Skeletal muscle tissue (tissue), 4 donors: ENCODE data around the gene JOSD1. TPM values are rescaled to one million over a fixed set of nuclear protein-coding genes. Genes with fewer than 3 reads are reported as not detected.
A peak's percentile ranks its signal among the peaks of the same experiment; 100 is the strongest.
"Not testable (repeated sequence)": the region's sequence is repeated elsewhere in the genome, so short reads cannot be mapped to it uniquely, and the experiment has no call there.

Source experiments
- H3K27ac ChIP-seq: one replicate; pipeline ENCODE4 v1.7.0; 2013; ENCODE audit warnings: mild to moderate bottlenecking, low read depth, low read length, inconsistent platforms
- H3K27me3 ChIP-seq, 3 donors: one replicate each; pipeline ENCODE4 v1.7.0; 2013; ENCODE audit warnings: low read length in 3 of 3; ENCODE audit not compliant: control insufficient read depth in 3 of 3, insufficient read depth in 3 of 3
- H3K36me3 ChIP-seq, 3 donors: one replicate each; pipeline ENCODE4 v1.7.0; 2013; ENCODE audit warnings: low read length in 3 of 3; ENCODE audit not compliant: control insufficient read depth in 3 of 3, insufficient read depth in 3 of 3
- H3K4me1 ChIP-seq, 3 donors: one replicate each; pipeline ENCODE4 v1.7.0; 2013; ENCODE audit warnings: low read length in 3 of 3, mild to moderate bottlenecking in 3 of 3; ENCODE audit not compliant: control insufficient read depth in 3 of 3, insufficient read depth in 3 of 3
- H3K4me3 ChIP-seq, 3 donors: one replicate each; pipeline ENCODE4 v1.7.0; 2013; ENCODE audit warnings: low read length in 3 of 3
- H3K9ac ChIP-seq, 3 donors: one replicate each; pipeline ENCODE4 v1.7.0; 2013; ENCODE audit warnings: low read length in 3 of 3, mild to moderate bottlenecking in 3 of 3, moderate library complexity in 2 of 3, low read depth in 1 of 3
- H3K9me3 ChIP-seq, 3 donors: one replicate each; pipeline ENCODE4 v1.7.0; 2013; ENCODE audit warnings: low read length in 3 of 3; ENCODE audit not compliant: control insufficient read depth in 3 of 3
- total RNA-seq: library from RNA; depleted of rRNA; stranded (reverse); fragments of >200 nt; gene quantifications from one replicate; pipeline ENCODE4 v1.2.3, GENCODE V29; 2014
- donor health status: Osteomylitis.

The JOSD1 gene
- total RNA-seq, 1 donor from 2014 or later = 25.1 TPM

GRCh38 chr22:38657045-38657909 lies 43.5 kb downstream of the JOSD1 start:
- Histone ChIP-seq H3K27me3 (no peaks in the 10 kb centered on the region), H3K4me1 (peaks cover 13 to 14% (median 14%) of the 10 kb centered on the region in 3 donors), H3K36me3 (no peaks in the 10 kb centered on the region)

GRCh38 chr22:38656256-38657044 lies 44.3 kb downstream of the JOSD1 start, which contains the start of the genes CBY1 and FAM227A:
Gene CBY1 (plus strand): TSS chr22:38656638. CDS start chr22:38668055, 11,417 bp downstream.
Gene FAM227A (minus strand): TSS chr22:38656392. CDS start chr22:38650168, 6,224 bp downstream.
- H3K9me3 ChIP-seq = no peaks in the 10 kb centered on the region
- peak within 1 kb of the TSS; percentile 93 for H3K27ac ChIP-seq
- peak within 1 kb of the TSS; percentile 94 to 97 (median 96) for H3K9ac ChIP-seq
- H3K4me1 ChIP-seq = peaks cover 13 to 14% (median 14%) of the 10 kb centered on the region in 3 donors
- no peaks in the 10 kb centered on the region for H3K36me3 ChIP-seq
- H3K4me3 ChIP-seq = peak within 1 kb of the TSS; percentile 82 to 94 (median 91)
- H3K27me3 ChIP-seq = no peaks in the 10 kb centered on the region

More at GRCh38 chr22:38657045-38657909, 43.5 kb downstream of the JOSD1 start:
- peak overlapping the region; percentile 94 to 97 (median 96) for H3K9ac ChIP-seq
- no peaks in the 10 kb centered on the region for H3K9me3 ChIP-seq
- peak overlapping the region; percentile 93 for H3K27ac ChIP-seq
- H3K4me3 ChIP-seq = peak overlapping the region; percentile 82 to 94 (median 91)

- H3K9me3 ChIP-seq = no peaks in the 10 kb centered on the region
- peak overlapping the region; percentile 94 to 97 (median 96) for H3K9ac ChIP-seq
- H3K27ac ChIP-seq = peak overlapping the region; percentile 93
- no peaks in the 10 kb centered on the region for H3K36me3 ChIP-seq
- no peaks in the 10 kb centered on the region for H3K27me3 ChIP-seq
- peaks cover 13 to 14% (median 14%) of the 10 kb centered on the region in 3 donors for H3K4me1 ChIP-seq
- peak overlapping the region; percentile 82 to 94 (median 91) for H3K4me3 ChIP-seq
These were observed 45.1 kb downstream of the JOSD1 start for GRCh38 chr22:38655519-38656255.

- H3K4me1 ChIP-seq = peaks cover 13 to 14% (median 14%) of the 10 kb centered on the region in 3 donors
- H3K27ac ChIP-seq = no peak overlapping the region
- no peaks in the 10 kb centered on the region for H3K9me3 ChIP-seq
- no peak overlapping the region for H3K4me3 ChIP-seq
- H3K36me3 ChIP-seq = no peaks in the 10 kb centered on the region
- H3K27me3 ChIP-seq = no peaks in the 10 kb centered on the region
- no peak overlapping the region for H3K9ac ChIP-seq
These were observed 47.0 kb downstream of the JOSD1 start for GRCh38 chr22:38653741-38654140.

GRCh38 chr22:38652859-38653258 lies 47.9 kb downstream of the JOSD1 start:
- no peak overlapping the region for H3K9ac ChIP-seq
- H3K4me1 ChIP-seq = peaks cover 13 to 14% (median 14%) of the 10 kb centered on the region in 3 donors
- H3K4me3 ChIP-seq = no peak overlapping the region
- no peaks in the 10 kb centered on the region for H3K27me3 ChIP-seq
- no peaks in the 10 kb centered on the region for H3K9me3 ChIP-seq
- H3K27ac ChIP-seq = no peak overlapping the region
- no peaks in the 10 kb centered on the region for H3K36me3 ChIP-seq

- no peak overlapping the region for H3K9ac ChIP-seq
- H3K27ac ChIP-seq = no peak overlapping the region
- no peaks in the 10 kb centered on the region for H3K9me3 ChIP-seq
- H3K27me3 ChIP-seq = no peaks in the 10 kb centered on the region
- H3K4me1 ChIP-seq = no peaks in the 10 kb centered on the region
- H3K36me3 ChIP-seq = no peaks in the 10 kb centered on the region
- no peak overlapping the region for H3K4me3 ChIP-seq
These were observed 50.8 kb downstream of the JOSD1 start for GRCh38 chr22:38649841-38650522.

- H3K4me1 ChIP-seq = no peaks in the 10 kb centered on the region
These were observed 55.3 kb downstream of the JOSD1 start for GRCh38 chr22:38645430-38645829.

GRCh38 chr22:38644245-38644644 lies 56.5 kb downstream of the JOSD1 start:
- not testable (repeated sequence) for H3K4me1 ChIP-seq, H3K4me3 ChIP-seq, H3K36me3 ChIP-seq, H3K9me3 ChIP-seq, H3K27ac ChIP-seq, H3K9ac ChIP-seq, H3K27me3 ChIP-seq

More at GRCh38 chr22:38645430-38645829, 55.3 kb downstream of the JOSD1 start:
- no peaks in the 10 kb centered on the region for H3K36me3 ChIP-seq
- H3K9ac ChIP-seq = no peak overlapping the region
- H3K27ac ChIP-seq = no peak overlapping the region
- no peak overlapping the region for H3K4me3 ChIP-seq
- H3K9me3 ChIP-seq = no peaks in the 10 kb centered on the region
- no peaks in the 10 kb centered on the region for H3K27me3 ChIP-seq

- Histone ChIP-seq H3K4me3 (no peak overlapping the region), H3K27me3 (no peaks in the 10 kb centered on the region), H3K27ac (no peak overlapping the region), H3K9ac (no peak overlapping the region), H3K36me3 (no peaks in the 10 kb centered on the region), H3K9me3 (no peaks in the 10 kb centered on the region), H3K4me1 (no peaks in the 10 kb centered on the region)
These were observed 59.2 kb downstream of the JOSD1 start for GRCh38 chr22:38641476-38642040.
